C4-2B (cell line): ENCODE measurements around the gene CEP43.
A peak's percentile ranks its signal among the peaks of the same experiment; 100 is the strongest.

Source experiments
- H3K27ac ChIP-seq: fragments of 450-650 bp; 2 replicates; pipeline ENCODE4 v1.5.1; 2017
- CTCF ChIP-seq: fragments of 450-650 bp; conservative IDR thresholded peaks from 2 replicates; pipeline ENCODE4 v1.5.1; 2017; ENCODE audit warnings: mild to moderate bottlenecking
- ZFX ChIP-seq: fragments of 450-650 bp; IDR thresholded peaks from 2 replicates; pipeline ENCODE4 v1.6.1; 2017

Gene CEP43

DNA sequence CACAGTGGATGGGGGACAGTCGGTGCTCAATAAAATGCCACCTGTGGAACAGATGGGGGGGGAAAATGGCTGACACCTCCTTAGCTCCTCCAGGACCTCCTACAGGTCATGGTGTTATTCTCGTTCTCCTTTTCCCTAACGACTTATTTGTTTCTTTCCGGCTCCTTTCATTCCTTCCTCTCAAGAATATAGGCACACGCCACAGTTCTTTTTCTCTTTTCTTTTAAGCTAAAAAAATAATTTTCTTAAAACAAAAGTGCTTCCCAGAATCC is 41.5 kb upstream of the CEP43 start:
- no peak for TF ChIP-seq ZFX
- no peak for TF ChIP-seq CTCF
- H3K27ac ChIP-seq: no peak overlapping the region

DNA sequence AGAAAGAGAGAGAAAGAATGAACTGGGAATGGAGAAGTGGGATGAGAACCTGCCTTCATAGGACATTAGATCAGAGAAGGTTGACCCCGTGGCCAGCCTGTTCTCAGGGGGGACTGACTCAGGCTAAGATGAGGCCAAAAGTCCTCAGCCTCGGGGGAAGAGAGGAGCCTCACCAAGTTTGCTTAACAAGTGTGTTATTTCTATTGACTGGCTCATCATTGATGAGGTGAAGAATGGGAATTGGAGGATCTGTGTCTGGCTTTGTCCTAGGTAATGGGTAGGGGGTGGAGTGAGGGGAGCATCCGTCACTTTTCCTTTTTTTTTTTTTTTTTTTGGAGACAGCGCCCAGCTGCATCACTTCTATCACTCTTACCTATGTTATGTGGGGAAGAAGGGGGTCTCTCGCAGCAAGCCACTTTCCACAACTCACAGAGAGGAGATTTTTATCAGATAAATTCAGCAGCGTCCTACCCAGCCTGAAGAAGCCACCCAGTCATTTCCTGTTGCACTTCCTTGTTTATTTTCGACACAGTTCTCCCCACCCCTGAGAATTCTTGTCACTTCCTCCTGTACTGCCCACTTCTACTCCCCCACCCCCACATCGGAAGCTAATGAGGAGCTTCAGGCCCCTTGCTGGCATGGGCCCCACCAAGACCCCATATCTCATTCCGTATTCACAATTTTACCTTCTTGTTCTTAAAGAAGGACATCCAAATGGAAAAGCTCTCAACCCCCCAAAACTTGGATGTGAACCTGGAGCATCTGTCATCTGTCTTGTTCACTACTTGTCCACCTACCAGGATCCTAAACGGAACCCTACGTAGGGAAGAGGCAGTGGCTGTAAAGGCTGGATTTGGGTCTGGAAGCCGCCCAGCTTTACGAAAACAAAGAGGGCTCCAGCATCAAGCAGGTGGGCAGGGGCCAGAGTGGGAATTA is 40.0 kb upstream of the CEP43 start:
- H3K27ac ChIP-seq: peak overlapping the region; percentile 42; the same call in 1 of the 2 replicates

DNA sequence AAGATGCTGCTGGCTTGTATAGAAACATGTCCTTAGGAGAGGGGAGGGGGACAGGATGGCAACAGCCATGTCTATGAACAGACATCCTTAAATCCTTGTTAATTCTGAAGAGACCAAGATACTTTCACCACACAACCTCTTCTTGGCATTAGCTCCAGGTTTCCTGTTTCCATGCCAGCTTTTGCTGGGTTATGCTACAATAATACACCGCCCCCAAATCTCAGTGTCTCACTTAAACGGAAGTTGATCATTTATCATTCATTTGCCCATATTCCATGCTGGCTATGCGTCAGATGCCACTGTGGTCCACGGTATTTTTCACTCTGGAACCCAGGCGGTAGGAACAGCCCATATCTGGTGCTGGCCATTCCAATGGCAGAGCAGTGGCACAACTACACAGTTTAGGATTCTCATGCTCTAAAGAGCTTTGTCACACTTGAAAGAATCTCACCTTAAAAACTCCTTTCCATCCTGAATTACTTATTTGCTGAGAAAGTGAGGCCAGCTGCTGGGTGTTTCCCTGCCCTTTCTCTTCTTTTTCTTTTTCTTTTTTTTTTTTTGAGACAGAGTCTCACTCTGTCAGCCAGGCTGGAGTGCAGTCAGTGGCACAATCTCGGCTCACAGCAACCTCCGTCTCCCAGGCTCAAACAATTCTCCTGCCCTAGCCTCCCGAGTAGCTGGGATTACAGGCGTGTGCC is 39.1 kb upstream of the CEP43 start:
- no peak for TF ChIP-seq CTCF
- TF ChIP-seq ZFX: no peak
- H3K27ac ChIP-seq: peak overlapping the region; percentile 42; the same call in 1 of the 2 replicates

More for the DNA sequence above, 40.0 kb upstream of the CEP43 start:
- no peak for TF ChIP-seq ZFX
- TF ChIP-seq CTCF: no peak

- no peak for TF ChIP-seq CTCF
- no peak for TF ChIP-seq ZFX
- no peak overlapping the region for H3K27ac ChIP-seq
Measured at GRCh38 chr6:166960609-166960978, 38.6 kb upstream of the CEP43 start.

GRCh38 chr6:166966268-166966667 is 32.9 kb upstream of the CEP43 start:
- no peak for TF ChIP-seq CTCF
- no peak for TF ChIP-seq ZFX
- H3K27ac ChIP-seq: no peak overlapping the region

DNA sequence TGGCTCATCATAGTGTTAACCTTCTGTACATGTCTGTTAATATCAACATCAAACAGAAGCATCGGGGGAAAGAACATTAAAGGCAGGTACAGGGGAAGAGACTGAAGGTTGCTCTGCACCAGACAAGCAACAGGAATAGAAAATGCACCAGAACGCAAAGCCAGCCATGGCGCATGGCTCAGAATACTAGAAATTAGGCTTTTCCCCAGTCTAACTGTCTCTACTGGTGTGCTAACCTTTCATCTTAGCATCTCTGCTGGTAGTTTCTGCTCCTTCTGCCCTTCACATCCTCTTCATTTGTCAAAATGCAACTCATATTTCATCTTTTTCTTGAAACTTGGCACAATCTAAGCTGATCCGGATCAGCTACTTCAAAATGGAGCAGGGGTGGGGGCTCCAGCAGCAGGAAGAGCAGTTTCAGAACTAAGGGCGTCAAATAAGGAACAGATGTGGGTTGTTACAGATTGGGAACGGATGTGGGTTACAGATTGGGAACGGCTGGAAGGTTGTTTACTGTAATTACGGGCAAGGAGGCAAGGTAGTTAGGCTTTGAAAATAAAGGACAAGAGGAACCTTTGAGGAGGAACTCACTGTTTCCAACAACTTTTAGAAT is 29.7 kb upstream of the CEP43 start:
- TF ChIP-seq CTCF (no peak), ZFX (no peak)
- H3K27ac ChIP-seq: no peak overlapping the region

GRCh38 chr6:166970091-166970490 is 29.1 kb upstream of the CEP43 start:
- TF ChIP-seq ZFX (no peak), CTCF (no peak)
- H3K27ac ChIP-seq: no peak overlapping the region
